WTC11 (cell line): ENCODE measurements around the gene MEF2B. TPM values are rescaled to one million over a fixed set of nuclear protein-coding genes. Genes with fewer than 3 reads are reported as not detected.
"Not testable (repeated sequence)": the region's sequence is repeated elsewhere in the genome, so short reads cannot be mapped to it uniquely, and the experiment has no call there.

Experiments used
- ATAC-seq: fragments of 200-7000 bp; cut with Tn5 transposase; 2 replicates; pipeline ENCODE4 v1.10.0; 2021; ENCODE audit warnings: mild to moderate bottlenecking, moderate library complexity
- CTCF ChIA-PET: fragments of 300-600 bp; sonication (Branson Sonifier 250); formaldehyde crosslinking; loops from one replicate; lab custom pipeline; 2021; ENCODE audit warnings: antibody characterized with exemption; lab: Charles Lee
- POLR2A ChIA-PET: fragments of 350-600 bp; sonication (Branson Sonifier 250); formaldehyde crosslinking; loops from one replicate; lab custom pipeline; 2021; ENCODE audit warnings: antibody characterized with exemption; lab: Charles Lee
- DNase-seq: peaks from one replicate; pipeline ENCODE4 v3.0.0; 2021; ENCODE audit warnings: low spot score
- H3K27ac Mint-ChIP-seq: 2 replicates; pipeline ENCODE4 v1.8.0; 2021; ENCODE audit warnings: mixed read lengths
- H3K27me3 Mint-ChIP-seq: 2 replicates; pipeline ENCODE4 v1.8.0; 2021; ENCODE audit warnings: low read depth, mild to moderate bottlenecking, moderate library complexity, mixed read lengths
- H3K36me3 Mint-ChIP-seq: 2 replicates; pipeline ENCODE4 v1.8.0; 2021; ENCODE audit warnings: mixed read lengths
- H3K4me1 Mint-ChIP-seq: 2 replicates; pipeline ENCODE4 v1.8.0; 2022; ENCODE audit warnings: mixed read lengths
- H3K4me3 Mint-ChIP-seq: 2 replicates; pipeline ENCODE4 v1.8.0; 2021; ENCODE audit warnings: mild to moderate bottlenecking, moderate library complexity, mixed read lengths
- H3K9me3 Mint-ChIP-seq: 2 replicates; pipeline ENCODE4 v1.8.0; 2021; ENCODE audit warnings: mixed read lengths
- CREM ChIP-seq: sonication (generic); formaldehyde crosslinking; IDR thresholded peaks from 2 replicates; pipeline ENCODE4 v1.8.1; 2022; ENCODE audit warnings: mild to moderate bottlenecking, missing genetic modification reagents, moderate library complexity
- E2F1 ChIP-seq: sonication (generic); formaldehyde crosslinking; IDR thresholded peaks from 2 replicates; pipeline ENCODE4 v1.8.0; 2022; ENCODE audit warnings: mild to moderate bottlenecking, missing genetic modification reagents
- ELF4 ChIP-seq: sonication (generic); formaldehyde crosslinking; IDR thresholded peaks from 2 replicates; pipeline ENCODE4 v1.8.1; 2022; ENCODE audit warnings: low read depth, mild to moderate bottlenecking, moderate library complexity, missing genetic modification reagents
- ETV6 ChIP-seq: sonication (generic); formaldehyde crosslinking; IDR thresholded peaks from 2 replicates; pipeline ENCODE4 v1.8.1; 2022; ENCODE audit warnings: mild to moderate bottlenecking, missing genetic modification reagents
- FOXP4 ChIP-seq: sonication (generic); formaldehyde crosslinking; IDR thresholded peaks from 2 replicates; pipeline ENCODE4 v1.8.0; 2022; ENCODE audit warnings: mild to moderate bottlenecking, missing genetic modification reagents
- JUN ChIP-seq: sonication (generic); formaldehyde crosslinking; IDR thresholded peaks from 2 replicates; pipeline ENCODE4 v1.8.0; 2023; ENCODE audit warnings: mild to moderate bottlenecking, missing genetic modification reagents
- MYBL2 ChIP-seq: sonication (generic); formaldehyde crosslinking; IDR thresholded peaks from 2 replicates; pipeline ENCODE4 v1.8.1; 2023; ENCODE audit warnings: mild to moderate bottlenecking, moderate library complexity, missing genetic modification reagents
- NR3C1 ChIP-seq: sonication (generic); formaldehyde crosslinking; conservative IDR thresholded peaks from 2 replicates; pipeline ENCODE4 v1.8.1; 2023; ENCODE audit warnings: low read depth, mild to moderate bottlenecking, missing genetic modification reagents
- RORB ChIP-seq: fragments of 250-450 bp; sonication (Bioruptor Pico); IDR thresholded peaks from 2 replicates; pipeline ENCODE4 v1.9.0; 2021; ENCODE audit warnings: mild to moderate bottlenecking
- SP1 ChIP-seq: sonication (generic); formaldehyde crosslinking; conservative IDR thresholded peaks from 2 replicates; pipeline ENCODE4 v1.8.1; 2022; ENCODE audit warnings: missing genetic modification reagents
- TCF7 ChIP-seq: sonication (generic); formaldehyde crosslinking; IDR thresholded peaks from 2 replicates; pipeline ENCODE4 v1.8.0; 2022; ENCODE audit warnings: mild to moderate bottlenecking, low read depth, missing genetic modification reagents, moderate library complexity
- ZNF219 ChIP-seq: sonication (generic); formaldehyde crosslinking; IDR thresholded peaks from 2 replicates; pipeline ENCODE4 v1.8.0; 2023; ENCODE audit warnings: missing genetic modification reagents, mild to moderate bottlenecking, borderline replicate concordance
- ZNF416 ChIP-seq: fragments of 250-450 bp; sonication (Bioruptor Pico); IDR thresholded peaks from 2 replicates; pipeline ENCODE4 v1.9.0; 2021; ENCODE audit warnings: mild to moderate bottlenecking, inconsistent platforms
- total RNA-seq: library from RNA; stranded (reverse); gene quantifications from 3 replicates; pipeline ENCODE4 v1.2.3, GENCODE V29; 2021
- TF ChIP-seq, protein P1 (sequence below): sonication (generic); formaldehyde crosslinking; IDR thresholded peaks from 2 replicates; pipeline ENCODE4 v1.8.0; 2023; ENCODE audit warnings: missing genetic modification reagents, mild to moderate bottlenecking, borderline replicate concordance
- TF ChIP-seq, protein P2 (sequence below): sonication (generic); formaldehyde crosslinking; IDR thresholded peaks from 2 replicates; pipeline ENCODE4 v1.8.1; 2023; ENCODE audit warnings: mild to moderate bottlenecking, missing genetic modification reagents
- TF ChIP-seq, protein P3 (sequence below): sonication (generic); formaldehyde crosslinking; IDR thresholded peaks from 2 replicates; pipeline ENCODE4 v1.8.1; 2023; ENCODE audit warnings: mild to moderate bottlenecking, moderate library complexity, missing genetic modification reagents
- TF ChIP-seq, protein P4 (sequence below): sonication (generic); formaldehyde crosslinking; IDR thresholded peaks from 2 replicates; pipeline ENCODE4 v1.8.0; 2022; ENCODE audit warnings: missing genetic modification reagents

The MEF2B gene
- total RNA-seq, 1 experiment from 2014 or later, result 1.7 TPM

DNA sequence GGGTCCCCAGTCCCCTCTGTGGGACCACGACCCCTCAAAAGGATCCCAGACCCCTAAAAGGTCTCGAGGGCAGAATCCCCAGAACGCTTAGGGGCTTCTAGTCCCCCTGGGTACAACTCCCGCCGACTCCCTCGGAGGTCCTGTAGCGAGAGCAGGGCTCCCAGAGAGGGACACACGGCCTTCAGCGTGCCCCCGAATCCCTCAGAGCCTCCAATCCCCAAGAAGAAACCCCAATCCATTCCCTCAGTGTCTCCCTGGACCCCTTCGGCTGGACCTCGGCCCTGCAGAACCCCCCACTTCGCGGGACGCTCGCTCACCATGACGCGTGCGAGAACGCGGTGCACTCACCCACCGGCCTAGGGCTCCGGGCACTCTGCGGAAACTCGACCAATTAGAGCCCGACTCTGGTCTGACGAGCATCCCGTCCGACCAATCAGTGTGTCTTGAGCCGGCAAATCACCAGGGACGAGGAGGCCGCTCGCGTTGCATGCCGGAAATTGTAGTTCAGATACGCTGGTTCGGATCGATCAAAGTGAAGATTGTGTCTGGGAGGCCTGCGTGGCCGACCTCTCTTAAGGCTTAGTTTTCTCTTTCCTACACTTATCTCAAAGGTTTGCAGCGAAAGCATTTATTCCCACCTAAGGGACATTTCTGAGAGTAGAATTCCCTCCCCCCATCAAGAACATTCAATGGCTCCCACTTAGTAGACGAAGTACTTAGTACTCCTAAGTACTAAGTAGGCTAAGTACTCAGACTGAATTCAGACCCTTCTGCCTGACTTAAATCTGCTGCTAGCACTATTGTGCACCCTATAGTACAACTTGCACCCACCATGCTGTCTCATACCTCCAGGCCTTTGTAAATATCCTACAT, 31.7 kb downstream of the MEF2B start, which contains the start of gene TMEM161A (continued):
- TF ChIP-seq, protein P1, sequence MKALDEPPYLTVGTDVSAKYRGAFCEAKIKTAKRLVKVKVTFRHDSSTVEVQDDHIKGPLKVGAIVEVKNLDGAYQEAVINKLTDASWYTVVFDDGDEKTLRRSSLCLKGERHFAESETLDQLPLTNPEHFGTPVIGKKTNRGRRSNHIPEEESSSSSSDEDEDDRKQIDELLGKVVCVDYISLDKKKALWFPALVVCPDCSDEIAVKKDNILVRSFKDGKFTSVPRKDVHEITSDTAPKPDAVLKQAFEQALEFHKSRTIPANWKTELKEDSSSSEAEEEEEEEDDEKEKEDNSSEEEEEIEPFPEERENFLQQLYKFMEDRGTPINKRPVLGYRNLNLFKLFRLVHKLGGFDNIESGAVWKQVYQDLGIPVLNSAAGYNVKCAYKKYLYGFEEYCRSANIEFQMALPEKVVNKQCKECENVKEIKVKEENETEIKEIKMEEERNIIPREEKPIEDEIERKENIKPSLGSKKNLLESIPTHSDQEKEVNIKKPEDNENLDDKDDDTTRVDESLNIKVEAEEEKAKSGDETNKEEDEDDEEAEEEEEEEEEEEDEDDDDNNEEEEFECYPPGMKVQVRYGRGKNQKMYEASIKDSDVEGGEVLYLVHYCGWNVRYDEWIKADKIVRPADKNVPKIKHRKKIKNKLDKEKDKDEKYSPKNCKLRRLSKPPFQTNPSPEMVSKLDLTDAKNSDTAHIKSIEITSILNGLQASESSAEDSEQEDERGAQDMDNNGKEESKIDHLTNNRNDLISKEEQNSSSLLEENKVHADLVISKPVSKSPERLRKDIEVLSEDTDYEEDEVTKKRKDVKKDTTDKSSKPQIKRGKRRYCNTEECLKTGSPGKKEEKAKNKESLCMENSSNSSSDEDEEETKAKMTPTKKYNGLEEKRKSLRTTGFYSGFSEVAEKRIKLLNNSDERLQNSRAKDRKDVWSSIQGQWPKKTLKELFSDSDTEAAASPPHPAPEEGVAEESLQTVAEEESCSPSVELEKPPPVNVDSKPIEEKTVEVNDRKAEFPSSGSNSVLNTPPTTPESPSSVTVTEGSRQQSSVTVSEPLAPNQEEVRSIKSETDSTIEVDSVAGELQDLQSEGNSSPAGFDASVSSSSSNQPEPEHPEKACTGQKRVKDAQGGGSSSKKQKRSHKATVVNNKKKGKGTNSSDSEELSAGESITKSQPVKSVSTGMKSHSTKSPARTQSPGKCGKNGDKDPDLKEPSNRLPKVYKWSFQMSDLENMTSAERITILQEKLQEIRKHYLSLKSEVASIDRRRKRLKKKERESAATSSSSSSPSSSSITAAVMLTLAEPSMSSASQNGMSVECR (CRISPR knock-in tag), result peak; percentile 52; the same call in 1 of the 2 replicates
- TF ChIP-seq, all 79 proteins: peak for 4

GRCh38 chr19:19137556-19138108, 32.4 kb downstream of the MEF2B start:
- CTCF ChIA-PET, result interaction anchor here (0.6 kb wide), 1 partner anchor 8 kb away, joined by 3 read pairs; no protein-coding TSS in a partner anchor
- ATAC-seq (no peak), DNase-seq (no peak)
- Mint-ChIP-seq H3K36me3 (peaks cover 10% of the 10 kb centered on the region), H3K27me3 (peaks cover 47% of the 10 kb centered on the region), H3K27ac (no peak overlapping the region; the same call in 1 of the 2 replicates), H3K4me1 (peaks cover 18% of the 10 kb centered on the region), H3K4me3 (peak overlapping the region; percentile 96), H3K9me3 (peaks cover 4% of the 10 kb centered on the region; the same call in 1 of the 2 replicates)
- POLR2A ChIA-PET, result no interaction called here
- TF ChIP-seq RORB (no peak), E2F1 (CRISPR knock-in tag) (no peak), ZNF219 (CRISPR knock-in tag) (no peak), CREM (no peak), JUN (CRISPR knock-in tag) (no peak), MYBL2 (CRISPR knock-in tag) (no peak), ELF4 (no peak), ETV6 (CRISPR knock-in tag) (no peak), ZNF416 (CRISPR knock-in tag) (no peak), NR3C1 (CRISPR knock-in tag) (no peak), TCF7 (CRISPR knock-in tag) (no peak), SP1 (CRISPR knock-in tag) (no peak), FOXP4 (CRISPR knock-in tag) (no peak)
- TF ChIP-seq, protein P2, sequence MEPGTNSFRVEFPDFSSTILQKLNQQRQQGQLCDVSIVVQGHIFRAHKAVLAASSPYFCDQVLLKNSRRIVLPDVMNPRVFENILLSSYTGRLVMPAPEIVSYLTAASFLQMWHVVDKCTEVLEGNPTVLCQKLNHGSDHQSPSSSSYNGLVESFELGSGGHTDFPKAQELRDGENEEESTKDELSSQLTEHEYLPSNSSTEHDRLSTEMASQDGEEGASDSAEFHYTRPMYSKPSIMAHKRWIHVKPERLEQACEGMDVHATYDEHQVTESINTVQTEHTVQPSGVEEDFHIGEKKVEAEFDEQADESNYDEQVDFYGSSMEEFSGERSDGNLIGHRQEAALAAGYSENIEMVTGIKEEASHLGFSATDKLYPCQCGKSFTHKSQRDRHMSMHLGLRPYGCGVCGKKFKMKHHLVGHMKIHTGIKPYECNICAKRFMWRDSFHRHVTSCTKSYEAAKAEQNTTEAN (CRISPR knock-in tag), result no peak
- TF ChIP-seq, protein P3, sequence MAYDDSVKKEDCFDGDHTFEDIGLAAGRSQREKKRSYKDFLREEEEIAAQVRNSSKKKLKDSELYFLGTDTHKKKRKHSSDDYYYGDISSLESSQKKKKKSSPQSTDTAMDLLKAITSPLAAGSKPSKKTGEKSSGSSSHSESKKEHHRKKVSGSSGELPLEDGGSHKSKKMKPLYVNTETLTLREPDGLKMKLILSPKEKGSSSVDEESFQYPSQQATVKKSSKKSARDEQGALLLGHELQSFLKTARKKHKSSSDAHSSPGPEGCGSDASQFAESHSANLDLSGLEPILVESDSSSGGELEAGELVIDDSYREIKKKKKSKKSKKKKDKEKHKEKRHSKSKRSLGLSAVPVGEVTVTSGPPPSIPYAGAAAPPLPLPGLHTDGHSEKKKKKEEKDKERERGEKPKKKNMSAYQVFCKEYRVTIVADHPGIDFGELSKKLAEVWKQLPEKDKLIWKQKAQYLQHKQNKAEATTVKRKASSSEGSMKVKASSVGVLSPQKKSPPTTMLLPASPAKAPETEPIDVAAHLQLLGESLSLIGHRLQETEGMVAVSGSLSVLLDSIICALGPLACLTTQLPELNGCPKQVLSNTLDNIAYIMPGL (CRISPR knock-in tag), result no peak
- TF ChIP-seq, protein P4, sequence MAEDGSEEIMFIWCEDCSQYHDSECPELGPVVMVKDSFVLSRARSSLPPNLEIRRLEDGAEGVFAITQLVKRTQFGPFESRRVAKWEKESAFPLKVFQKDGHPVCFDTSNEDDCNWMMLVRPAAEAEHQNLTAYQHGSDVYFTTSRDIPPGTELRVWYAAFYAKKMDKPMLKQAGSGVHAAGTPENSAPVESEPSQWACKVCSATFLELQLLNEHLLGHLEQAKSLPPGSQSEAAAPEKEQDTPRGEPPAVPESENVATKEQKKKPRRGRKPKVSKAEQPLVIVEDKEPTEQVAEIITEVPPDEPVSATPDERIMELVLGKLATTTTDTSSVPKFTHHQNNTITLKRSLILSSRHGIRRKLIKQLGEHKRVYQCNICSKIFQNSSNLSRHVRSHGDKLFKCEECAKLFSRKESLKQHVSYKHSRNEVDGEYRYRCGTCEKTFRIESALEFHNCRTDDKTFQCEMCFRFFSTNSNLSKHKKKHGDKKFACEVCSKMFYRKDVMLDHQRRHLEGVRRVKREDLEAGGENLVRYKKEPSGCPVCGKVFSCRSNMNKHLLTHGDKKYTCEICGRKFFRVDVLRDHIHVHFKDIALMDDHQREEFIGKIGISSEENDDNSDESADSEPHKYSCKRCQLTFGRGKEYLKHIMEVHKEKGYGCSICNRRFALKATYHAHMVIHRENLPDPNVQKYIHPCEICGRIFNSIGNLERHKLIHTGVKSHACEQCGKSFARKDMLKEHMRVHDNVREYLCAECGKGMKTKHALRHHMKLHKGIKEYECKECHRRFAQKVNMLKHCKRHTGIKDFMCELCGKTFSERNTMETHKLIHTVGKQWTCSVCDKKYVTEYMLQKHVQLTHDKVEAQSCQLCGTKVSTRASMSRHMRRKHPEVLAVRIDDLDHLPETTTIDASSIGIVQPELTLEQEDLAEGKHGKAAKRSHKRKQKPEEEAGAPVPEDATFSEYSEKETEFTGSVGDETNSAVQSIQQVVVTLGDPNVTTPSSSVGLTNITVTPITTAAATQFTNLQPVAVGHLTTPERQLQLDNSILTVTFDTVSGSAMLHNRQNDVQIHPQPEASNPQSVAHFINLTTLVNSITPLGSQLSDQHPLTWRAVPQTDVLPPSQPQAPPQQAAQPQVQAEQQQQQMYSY (CRISPR knock-in tag), result no peak

GRCh38 chr19:19135713-19136112, 34.4 kb downstream of the MEF2B start:
- H3K27ac Mint-ChIP-seq, POLR2A ChIA-PET, ATAC-seq, H3K4me3 Mint-ChIP-seq, DNase-seq: not testable (repeated sequence)
- H3K36me3 Mint-ChIP-seq, result peaks cover 22% of the 10 kb centered on the region
- peaks cover 18% of the 10 kb centered on the region for H3K4me1 Mint-ChIP-seq
- CTCF ChIA-PET, result interaction anchor here (0.9 to 2.1 kb wide), 10 partner anchors 10 to 207 kb away, joined by 3 to 10 read pairs (median 5); no protein-coding TSS in a partner anchor
- peaks cover 12% of the 10 kb centered on the region for H3K9me3 Mint-ChIP-seq
- H3K27me3 Mint-ChIP-seq, result peaks cover 29% of the 10 kb centered on the region
